ENCODE results near the gene ILF2. TPM values are rescaled to one million over a fixed set of nuclear protein-coding genes. Genes with fewer than 3 reads are reported as not detected.

The ILF2 gene
- total RNA-seq, 4 donors from 2014 or later = 43.6 to 102 (median 64.7) TPM

DNA sequence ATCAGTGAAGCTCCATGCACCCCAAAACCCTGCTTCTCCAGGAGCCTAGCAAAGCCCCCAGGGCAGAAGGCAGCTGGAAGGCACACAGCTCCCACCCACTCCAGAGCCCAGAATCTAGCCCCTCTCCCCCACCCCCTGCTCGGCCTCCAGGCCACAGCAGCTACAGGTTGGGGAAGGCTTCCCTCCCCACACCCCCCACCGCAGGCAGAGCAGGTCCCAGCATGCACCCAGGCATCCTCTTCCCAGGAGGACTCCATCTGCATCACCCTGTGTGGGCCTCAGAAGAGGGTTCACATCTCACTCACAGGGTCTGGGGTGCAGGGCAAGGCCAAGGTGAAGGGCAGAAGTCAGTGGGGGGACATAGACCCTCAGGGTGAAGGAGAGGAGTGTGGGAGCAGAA is 55.4 kb downstream of the ILF2 start:
- intact Hi-C loops (cut with DNase I) = loop anchor here (5.0 kb wide), 2 partner anchors 43 to 83 kb away; no protein-coding TSS in a partner anchor
- no peak overlapping the region for H3K27ac ChIP-seq (replicated peaks in 1 of 4)
- no peak for DNase-seq (ENCODE audit: extremely low spot score)

GRCh38 chr1:153614906-153615305 is 55.9 kb downstream of the ILF2 start:
- H3K36me3 ChIP-seq = peaks cover 0 to 18% (median 11%) of the 10 kb centered on the region in 4 donors
- no peak overlapping the region for H3K4me3 ChIP-seq
- WGBS = 97% methylated on average over 5 of the region's 7 CpGs
- H3K27ac ChIP-seq (replicated peaks in 1 of 4) = no peak overlapping the region
- TF ChIP-seq POLR2A (IDR thresholded peaks at IDR 0.05; ENCODE audit: low read depth) (no peak), EP300 (IDR thresholded peaks at IDR 0.05) (no peak), POLR2AphosphoS5 (IDR thresholded peaks at IDR 0.05) (no peak)
- TF ChIP-seq, protein P1, sequence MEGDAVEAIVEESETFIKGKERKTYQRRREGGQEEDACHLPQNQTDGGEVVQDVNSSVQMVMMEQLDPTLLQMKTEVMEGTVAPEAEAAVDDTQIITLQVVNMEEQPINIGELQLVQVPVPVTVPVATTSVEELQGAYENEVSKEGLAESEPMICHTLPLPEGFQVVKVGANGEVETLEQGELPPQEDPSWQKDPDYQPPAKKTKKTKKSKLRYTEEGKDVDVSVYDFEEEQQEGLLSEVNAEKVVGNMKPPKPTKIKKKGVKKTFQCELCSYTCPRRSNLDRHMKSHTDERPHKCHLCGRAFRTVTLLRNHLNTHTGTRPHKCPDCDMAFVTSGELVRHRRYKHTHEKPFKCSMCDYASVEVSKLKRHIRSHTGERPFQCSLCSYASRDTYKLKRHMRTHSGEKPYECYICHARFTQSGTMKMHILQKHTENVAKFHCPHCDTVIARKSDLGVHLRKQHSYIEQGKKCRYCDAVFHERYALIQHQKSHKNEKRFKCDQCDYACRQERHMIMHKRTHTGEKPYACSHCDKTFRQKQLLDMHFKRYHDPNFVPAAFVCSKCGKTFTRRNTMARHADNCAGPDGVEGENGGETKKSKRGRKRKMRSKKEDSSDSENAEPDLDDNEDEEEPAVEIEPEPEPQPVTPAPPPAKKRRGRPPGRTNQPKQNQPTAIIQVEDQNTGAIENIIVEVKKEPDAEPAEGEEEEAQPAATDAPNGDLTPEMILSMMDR (IDR thresholded peaks at IDR 0.05) = no peak
- DNase-seq (ENCODE audit: extremely low spot score) = no peak
- intact Hi-C loops (cut with DNase I) = loop anchor here (5.0 kb wide), 3 partner anchors 43 to 103 kb away; no protein-coding TSS in a partner anchor
- H3K27me3 ChIP-seq = no peaks in the 10 kb centered on the region
- H3K4me1 ChIP-seq = peaks cover 41 to 54% (median 45%) of the 10 kb centered on the region in 4 donors
- no peaks in the 10 kb centered on the region for H3K9me3 ChIP-seq

More for the DNA sequence above, 55.4 kb downstream of the ILF2 start:
- Histone ChIP-seq H3K27me3 (no peaks in the 10 kb centered on the region), H3K9me3 (no peaks in the 10 kb centered on the region), H3K4me1 (peaks cover 36 to 49% (median 40%) of the 10 kb centered on the region in 4 donors), H3K4me3 (no peak overlapping the region), H3K36me3 (peaks cover 0 to 23% (median 14%) of the 10 kb centered on the region in 4 donors)
- WGBS = 100% methylated on average over 1 of the region's 2 CpGs
- TF ChIP-seq POLR2AphosphoS5 (IDR thresholded peaks at IDR 0.05) (no peak), EP300 (IDR thresholded peaks at IDR 0.05) (no peak), POLR2A (IDR thresholded peaks at IDR 0.05; ENCODE audit: low read depth) (no peak)
- TF ChIP-seq, protein P1 (IDR thresholded peaks at IDR 0.05) = no peak

DNA sequence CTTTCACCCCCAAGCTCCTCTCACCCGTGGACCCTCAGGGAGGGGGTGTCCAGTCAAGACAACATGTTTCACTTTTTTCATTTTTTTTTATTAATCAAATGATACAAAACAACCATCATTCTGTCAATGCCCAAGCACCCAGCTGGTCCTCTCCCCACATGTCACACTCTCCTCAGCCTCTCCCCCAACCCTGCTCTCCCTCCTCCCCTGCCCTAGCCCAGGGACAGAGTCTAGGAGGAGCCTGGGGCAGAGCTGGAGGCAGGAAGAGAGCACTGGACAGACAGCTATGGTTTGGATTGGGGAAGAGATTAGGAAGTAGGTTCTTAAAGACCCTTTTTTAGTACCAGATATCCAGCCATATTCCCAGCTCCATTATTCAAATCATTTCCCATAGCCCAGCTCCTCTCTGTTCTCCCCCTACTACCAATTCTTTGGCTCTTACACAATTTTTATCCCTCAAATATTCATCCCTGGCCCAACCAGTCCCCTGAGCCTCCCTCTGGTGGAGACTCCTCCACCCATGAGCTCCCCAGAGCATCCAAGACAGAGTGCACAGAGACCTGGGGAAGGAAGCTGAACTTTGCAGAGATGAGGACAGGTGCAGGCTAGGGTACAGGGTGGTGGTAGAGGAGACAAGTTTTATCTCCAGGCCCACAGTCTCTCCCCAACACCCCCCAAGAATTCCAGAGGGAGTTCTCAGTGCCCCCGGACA is 56.4 kb downstream of the ILF2 start:
- Histone ChIP-seq H3K27me3 (no peaks in the 10 kb centered on the region), H3K4me1 (peaks cover 47 to 60% (median 51%) of the 10 kb centered on the region in 4 donors), H3K27ac (replicated peaks in 1 of 4) (no peak overlapping the region), H3K9me3 (no peaks in the 10 kb centered on the region), H3K4me3 (no peak overlapping the region), H3K36me3 (peaks cover 0 to 13% (median 10%) of the 10 kb centered on the region in 4 donors)
- intact Hi-C loops (cut with DNase I) = loop anchor here (5.0 kb wide), 1 partner anchor 102 kb away; no protein-coding TSS in a partner anchor
- no peak for TF ChIP-seq EP300 (IDR thresholded peaks at IDR 0.05)
- 65% methylated on average over 2 of the region's 2 CpGs for WGBS
- no peak for DNase-seq (ENCODE audit: extremely low spot score)

- Histone ChIP-seq H3K27me3 (no peaks in the 10 kb centered on the region), H3K36me3 (peaks cover 0 to 3% (median 1%) of the 10 kb centered on the region in 4 donors), H3K27ac (replicated peaks in 1 of 4) (peak overlapping the region; percentile 85 to 90 (median 88)), H3K4me3 (peak overlapping the region; percentile 64 to 72 (median 69)), H3K9me3 (no peaks in the 10 kb centered on the region), H3K4me1 (peaks cover 54 to 69% (median 59%) of the 10 kb centered on the region in 4 donors)
- WGBS = 74% methylated on average over 5 of the region's 5 CpGs
- no peak for TF ChIP-seq EP300 (IDR thresholded peaks at IDR 0.05)
- TF ChIP-seq, protein P1 (IDR thresholded peaks at IDR 0.05) = no peak
- TF ChIP-seq POLR2AphosphoS5 (IDR thresholded peaks at IDR 0.05) = no peak
- no peak for TF ChIP-seq POLR2A (IDR thresholded peaks at IDR 0.05; ENCODE audit: low read depth)
- no peak for DNase-seq (ENCODE audit: extremely low spot score)
- intact Hi-C loops (cut with DNase I) = loop anchor here (5.0 kb wide), 1 partner anchor 101 kb away; no protein-coding TSS in a partner anchor
Measured at GRCh38 chr1:153613406-153613805, 57.4 kb downstream of the ILF2 start.

DNA sequence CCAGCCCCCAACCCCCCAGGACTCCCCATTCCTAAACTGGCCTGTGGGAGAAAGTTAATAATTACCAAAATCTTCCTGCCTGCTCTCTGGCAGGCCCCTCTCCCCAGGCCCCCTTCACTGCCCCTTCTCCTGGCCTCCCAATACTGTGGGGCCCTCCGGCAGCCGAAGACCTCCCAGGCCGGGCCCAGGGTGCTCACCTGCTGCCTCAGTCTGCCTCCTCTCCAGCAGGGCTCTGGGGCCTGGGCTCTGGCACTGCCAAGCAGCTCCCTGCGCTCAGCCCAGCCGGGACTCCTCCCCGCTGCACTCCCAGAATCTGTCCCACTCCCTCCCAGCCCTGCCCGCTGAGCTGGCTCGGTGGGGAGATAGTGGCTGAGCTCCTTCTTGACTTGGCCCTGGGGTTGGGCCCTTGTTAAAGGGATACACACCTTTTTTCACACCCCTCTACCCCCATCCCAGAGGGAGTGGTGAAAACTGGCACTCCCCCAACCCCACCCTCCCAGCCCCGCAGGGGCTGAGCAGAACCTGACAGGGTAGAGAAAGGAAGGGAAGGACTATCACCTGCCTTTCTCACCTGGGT is 58.0 kb downstream of the ILF2 start, which contains the start of gene S100A16:
TSS of gene S100A16 (minus strand) at position 383 of the 577 bp plus-strand sequence. CDS start 4,986 bp downstream, outside the sequence.
- intact Hi-C loops (cut with DNase I) = loop anchor here (5.0 kb wide), 1 partner anchor 101 kb away; no protein-coding TSS in a partner anchor
- Histone ChIP-seq H3K4me1 (peaks cover 51 to 75% (median 62%) of the 10 kb centered on the region in 4 donors), H3K9me3 (no peaks in the 10 kb centered on the region), H3K36me3 (peaks cover 0 to 2% (median 1%) of the 10 kb centered on the region in 4 donors), H3K27me3 (no peaks in the 10 kb centered on the region), H3K27ac (replicated peaks in 1 of 4) (peak within 1 kb of the TSS; percentile 85 to 90 (median 88)), H3K4me3 (peak within 1 kb of the TSS; percentile 64 to 72 (median 69))
- TF ChIP-seq, protein P1 (IDR thresholded peaks at IDR 0.05) = no peak
- peak; percentile 79 to 88 for TF ChIP-seq POLR2AphosphoS5 (IDR thresholded peaks at IDR 0.05)
- 17% methylated on average over 8 of the region's 9 CpGs for WGBS
- DNase-seq (ENCODE audit: extremely low spot score) = no peak

Data from esophagus muscularis mucosa (tissue), 4 donors.